RWPE1 (cell line): ENCODE measurements around the gene IMMP2L.

Source experiments
- CTCF ChIA-PET: fragments of 350-600 bp; sonication (Branson Sonifier 250); formaldehyde crosslinking; extraction: SDS; loops from one replicate; lab custom pipeline; 2021; lab: Yijun Ruan, JAX
- POLR2A ChIA-PET: fragments of 400-600 bp; formaldehyde crosslinking; extraction: SDS; loops from one replicate; lab custom pipeline; 2020; ENCODE audit warnings: antibody characterized with exemption; ENCODE audit not compliant: low non-redundant PET; lab: Yijun Ruan, JAX
- DNase-seq: peaks from one replicate; pipeline ENCODE4 v3.0.0; 2012; ENCODE audit warnings: low spot score
- H3K27ac ChIP-seq: fragments of 450-650 bp; 2 replicates; pipeline ENCODE4 v1.5.1; 2017
- TF ChIP-seq, protein P1 (sequence below): fragments of 450-650 bp; conservative IDR thresholded peaks from 2 replicates; pipeline ENCODE4 v1.5.1; 2017; ENCODE audit warnings: low read depth, mild to moderate bottlenecking

The IMMP2L gene

DNA sequence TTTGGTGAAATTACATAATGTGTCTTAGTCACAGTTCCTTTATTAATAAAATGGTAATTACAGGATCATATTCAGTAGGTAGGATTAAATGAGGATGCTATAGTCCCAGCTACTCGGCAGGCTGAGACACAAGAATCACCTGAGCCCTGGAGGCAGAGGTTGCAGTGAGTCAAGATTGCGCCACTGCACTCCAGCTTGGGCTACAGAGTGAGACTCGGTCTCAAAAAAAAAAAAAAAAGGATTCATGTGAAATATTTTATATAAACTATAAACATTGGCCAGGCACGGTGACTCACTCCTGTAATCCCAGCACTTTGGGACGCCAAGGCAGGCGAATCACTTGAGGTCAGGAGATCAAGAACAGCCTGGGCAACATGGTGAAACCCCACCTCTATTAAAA is 197.9 kb downstream of the IMMP2L start:
- TF ChIP-seq, protein P1, sequence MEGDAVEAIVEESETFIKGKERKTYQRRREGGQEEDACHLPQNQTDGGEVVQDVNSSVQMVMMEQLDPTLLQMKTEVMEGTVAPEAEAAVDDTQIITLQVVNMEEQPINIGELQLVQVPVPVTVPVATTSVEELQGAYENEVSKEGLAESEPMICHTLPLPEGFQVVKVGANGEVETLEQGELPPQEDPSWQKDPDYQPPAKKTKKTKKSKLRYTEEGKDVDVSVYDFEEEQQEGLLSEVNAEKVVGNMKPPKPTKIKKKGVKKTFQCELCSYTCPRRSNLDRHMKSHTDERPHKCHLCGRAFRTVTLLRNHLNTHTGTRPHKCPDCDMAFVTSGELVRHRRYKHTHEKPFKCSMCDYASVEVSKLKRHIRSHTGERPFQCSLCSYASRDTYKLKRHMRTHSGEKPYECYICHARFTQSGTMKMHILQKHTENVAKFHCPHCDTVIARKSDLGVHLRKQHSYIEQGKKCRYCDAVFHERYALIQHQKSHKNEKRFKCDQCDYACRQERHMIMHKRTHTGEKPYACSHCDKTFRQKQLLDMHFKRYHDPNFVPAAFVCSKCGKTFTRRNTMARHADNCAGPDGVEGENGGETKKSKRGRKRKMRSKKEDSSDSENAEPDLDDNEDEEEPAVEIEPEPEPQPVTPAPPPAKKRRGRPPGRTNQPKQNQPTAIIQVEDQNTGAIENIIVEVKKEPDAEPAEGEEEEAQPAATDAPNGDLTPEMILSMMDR, result no peak
- ChIA-PET CTCF (no interaction called here), POLR2A (no interaction called here)
- DNase-seq, result no peak
- peak overlapping the region; percentile 82 for H3K27ac ChIP-seq

GRCh38 chr7:111363099-111363498 is 199.2 kb downstream of the IMMP2L start:
- CTCF ChIA-PET, result no interaction called here
- TF ChIP-seq, protein P1, result no peak
- POLR2A ChIA-PET, result no interaction called here
- no peak overlapping the region for H3K27ac ChIP-seq
- no peak for DNase-seq

GRCh38 chr7:111362506-111363054 is 199.7 kb downstream of the IMMP2L start:
- CTCF ChIA-PET, result no interaction called here
- peak; percentile 27 for DNase-seq
- H3K27ac ChIP-seq, result no peak overlapping the region
- TF ChIP-seq, protein P1, result no peak
- POLR2A ChIA-PET, result no interaction called here

- no peak for DNase-seq
- ChIA-PET CTCF (no interaction called here), POLR2A (no interaction called here)
- TF ChIP-seq, protein P1, result no peak
- H3K27ac ChIP-seq, result no peak overlapping the region
Measured at GRCh38 chr7:111358915-111359314, 203.4 kb downstream of the IMMP2L start.

- ChIA-PET POLR2A (no interaction called here), CTCF (interaction anchor here (0.7 kb wide), 1 partner anchor 152 kb away, joined by 3 read pairs; no protein-coding TSS in a partner anchor)
- H3K27ac ChIP-seq, result no peak overlapping the region
- peak; percentile 72 for DNase-seq
- TF ChIP-seq, protein P1, result no peak
Measured at GRCh38 chr7:111357691-111358090, 204.6 kb downstream of the IMMP2L start.

- peak overlapping the region; percentile 35; the same call in 1 of the 2 replicates for H3K27ac ChIP-seq
- CTCF ChIA-PET, result no interaction called here
- no peak for DNase-seq
- POLR2A ChIA-PET, result no interaction called here
- TF ChIP-seq, protein P1, result no peak
Measured at GRCh38 chr7:111356941-111357340, 205.4 kb downstream of the IMMP2L start.
